ENCODE measurements around the gene KCTD20.
"Not testable (repeated sequence)": the region's sequence is repeated elsewhere in the genome, so short reads cannot be mapped to it uniquely, and the experiment has no call there.

KCTD20 gene

GRCh38 chr6:36445621-36446020 lies 2.8 kb downstream of the KCTD20 start:
- no peak for DNase-seq

GRCh38 chr6:36449173-36449572 lies 6.4 kb downstream of the KCTD20 start:
- not testable (repeated sequence) for DNase-seq

GRCh38 chr6:36452897-36453296 lies 10.1 kb downstream of the KCTD20 start:
- not testable (repeated sequence) for DNase-seq

- no peak for DNase-seq
These were observed 12.8 kb downstream of the KCTD20 start for GRCh38 chr6:36455486-36456027.

- DNase-seq = no peak
These were observed 16.7 kb downstream of the KCTD20 start for GRCh38 chr6:36459501-36459900.

- no peak for DNase-seq
These were observed 18.1 kb downstream of the KCTD20 start for GRCh38 chr6:36460916-36461315.

- no peak for DNase-seq
These were observed 18.8 kb downstream of the KCTD20 start for GRCh38 chr6:36461646-36462045.

GRCh38 chr6:36463676-36464075 lies 20.9 kb downstream of the KCTD20 start:
- no peak for DNase-seq

- DNase-seq = no peak
These were observed 21.4 kb downstream of the KCTD20 start for GRCh38 chr6:36464233-36464632.

GRCh38 chr6:36467625-36468024 lies 24.8 kb downstream of the KCTD20 start:
- no peak for DNase-seq

GRCh38 chr6:36469148-36469661 lies 26.4 kb downstream of the KCTD20 start:
- DNase-seq = no peak

GRCh38 chr6:36469946-36470345 lies 27.1 kb downstream of the KCTD20 start:
- no peak for DNase-seq

- no peak for DNase-seq
These were observed 35.3 kb downstream of the KCTD20 start for GRCh38 chr6:36478051-36478526.

GRCh38 chr6:36479256-36479655 lies 36.5 kb downstream of the KCTD20 start:
- no peak for DNase-seq

GRCh38 chr6:36483326-36483725 lies 40.5 kb downstream of the KCTD20 start:
- DNase-seq = not testable (repeated sequence)

- no peak for DNase-seq
These were observed 41.9 kb downstream of the KCTD20 start for GRCh38 chr6:36484736-36485135.

- DNase-seq = no peak
These were observed 44.9 kb downstream of the KCTD20 start for GRCh38 chr6:36487698-36488097.

- no peak for DNase-seq
These were observed 45.4 kb downstream of the KCTD20 start for GRCh38 chr6:36488221-36488620.

GRCh38 chr6:36489426-36489825 lies 46.6 kb downstream of the KCTD20 start:
- no peak for DNase-seq

GRCh38 chr6:36491378-36491965 lies 48.7 kb downstream of the KCTD20 start:
- no peak for DNase-seq

- DNase-seq = no peak
These were observed 49.3 kb downstream of the KCTD20 start for GRCh38 chr6:36492092-36492491.

- no peak for DNase-seq
These were observed 49.8 kb downstream of the KCTD20 start for GRCh38 chr6:36492621-36493020.

GRCh38 chr6:36493319-36493718 lies 50.5 kb downstream of the KCTD20 start:
- DNase-seq = no peak

GRCh38 chr6:36493859-36494258 lies 51.1 kb downstream of the KCTD20 start:
- DNase-seq = no peak

GRCh38 chr6:36495086-36495485 lies 52.3 kb downstream of the KCTD20 start:
- DNase-seq = no peak

All from NCI-H1092 treated with DMSO at 0.1 percent for 48 hours (cell line).